Retinal pigment epithelial cell (primary cell): ENCODE measurements around the gene P2RX7.
"Not testable (repeated sequence)": the region's sequence is repeated elsewhere in the genome, so short reads cannot be mapped to it uniquely, and the experiment has no call there.

ENCODE experiments used
- DNase-seq: peaks from one replicate; pipeline ENCODE4 v3.0.0-alpha.2; 2010; ENCODE audit warnings: low read depth
- H3K4me3 ChIP-seq: 2 replicates; pipeline ENCODE4 v1.5.1; 2011; ENCODE audit warnings: mild to moderate bottlenecking, low read length, control low read depth, moderate library complexity
- TF ChIP-seq, protein P1 (sequence below): conservative IDR thresholded peaks from 2 replicates; pipeline ENCODE4 v1.5.1; 2011; ENCODE audit warnings: low read depth, low read length, control low read depth, inconsistent platforms

P2RX7 gene

DNA sequence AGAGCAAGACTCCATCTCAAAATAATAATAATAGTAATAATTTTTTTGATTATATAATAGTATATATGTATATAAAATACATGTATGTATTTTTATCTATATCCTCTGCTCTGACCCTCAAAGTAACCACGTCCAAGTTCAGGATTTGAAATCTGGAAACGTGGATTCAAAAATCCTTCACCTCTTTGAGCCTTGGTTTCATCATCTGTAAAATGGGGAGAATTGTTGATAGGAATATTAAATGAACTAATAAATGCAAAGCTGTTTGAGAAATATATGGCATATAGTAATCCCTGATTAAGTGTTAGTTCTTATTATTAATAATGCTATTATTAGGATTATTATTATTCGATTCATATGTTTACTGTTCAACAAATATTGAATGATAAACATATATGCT is 2.6 kb downstream of the P2RX7 start:
- TF ChIP-seq, protein P1, sequence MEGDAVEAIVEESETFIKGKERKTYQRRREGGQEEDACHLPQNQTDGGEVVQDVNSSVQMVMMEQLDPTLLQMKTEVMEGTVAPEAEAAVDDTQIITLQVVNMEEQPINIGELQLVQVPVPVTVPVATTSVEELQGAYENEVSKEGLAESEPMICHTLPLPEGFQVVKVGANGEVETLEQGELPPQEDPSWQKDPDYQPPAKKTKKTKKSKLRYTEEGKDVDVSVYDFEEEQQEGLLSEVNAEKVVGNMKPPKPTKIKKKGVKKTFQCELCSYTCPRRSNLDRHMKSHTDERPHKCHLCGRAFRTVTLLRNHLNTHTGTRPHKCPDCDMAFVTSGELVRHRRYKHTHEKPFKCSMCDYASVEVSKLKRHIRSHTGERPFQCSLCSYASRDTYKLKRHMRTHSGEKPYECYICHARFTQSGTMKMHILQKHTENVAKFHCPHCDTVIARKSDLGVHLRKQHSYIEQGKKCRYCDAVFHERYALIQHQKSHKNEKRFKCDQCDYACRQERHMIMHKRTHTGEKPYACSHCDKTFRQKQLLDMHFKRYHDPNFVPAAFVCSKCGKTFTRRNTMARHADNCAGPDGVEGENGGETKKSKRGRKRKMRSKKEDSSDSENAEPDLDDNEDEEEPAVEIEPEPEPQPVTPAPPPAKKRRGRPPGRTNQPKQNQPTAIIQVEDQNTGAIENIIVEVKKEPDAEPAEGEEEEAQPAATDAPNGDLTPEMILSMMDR = no peak
- H3K4me3 ChIP-seq = no peak overlapping the region
- no peak for DNase-seq

DNA sequence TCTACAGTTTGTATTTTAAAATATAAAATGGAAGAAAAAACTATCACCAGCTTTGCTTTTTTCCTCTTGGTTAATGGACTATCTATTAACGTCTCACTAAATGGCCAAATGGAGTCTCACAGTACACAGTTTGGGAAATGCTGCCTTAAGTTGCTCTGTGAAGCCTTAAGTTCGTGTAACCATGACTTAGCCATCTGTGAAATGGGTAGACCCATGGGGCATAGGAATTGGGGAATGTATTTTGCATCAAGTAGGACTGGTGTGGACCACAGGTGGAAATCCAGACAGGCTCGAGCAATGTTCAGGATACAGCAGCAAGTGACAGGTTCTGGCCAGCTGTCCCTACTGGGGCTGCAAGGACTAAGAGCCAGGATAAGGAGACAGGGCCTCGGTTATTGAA is 4.8 kb downstream of the P2RX7 start:
- DNase-seq = no peak
- no peak overlapping the region for H3K4me3 ChIP-seq
- TF ChIP-seq, protein P1 = no peak

DNA sequence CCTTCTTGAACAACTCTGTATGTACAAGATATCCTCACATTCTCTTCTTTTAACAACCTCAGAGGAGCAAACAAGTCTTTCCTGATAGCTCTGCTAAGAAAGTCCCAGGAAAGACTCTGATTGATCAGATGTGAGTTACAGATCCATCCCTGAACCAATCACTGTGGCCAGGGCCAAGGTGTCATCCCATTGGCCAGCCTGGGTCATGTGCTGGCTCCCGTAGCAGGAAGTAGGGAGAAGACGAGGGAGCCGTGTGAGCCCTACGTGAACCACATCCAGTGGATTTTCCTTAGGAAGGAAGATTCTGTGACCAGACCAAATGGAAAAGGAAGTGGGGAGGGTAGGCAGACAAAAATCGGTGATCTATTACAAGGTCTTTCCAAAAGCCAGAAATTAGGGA is 5.6 kb downstream of the P2RX7 start:
- TF ChIP-seq, protein P1 = no peak
- DNase-seq = no peak
- no peak overlapping the region for H3K4me3 ChIP-seq

DNA sequence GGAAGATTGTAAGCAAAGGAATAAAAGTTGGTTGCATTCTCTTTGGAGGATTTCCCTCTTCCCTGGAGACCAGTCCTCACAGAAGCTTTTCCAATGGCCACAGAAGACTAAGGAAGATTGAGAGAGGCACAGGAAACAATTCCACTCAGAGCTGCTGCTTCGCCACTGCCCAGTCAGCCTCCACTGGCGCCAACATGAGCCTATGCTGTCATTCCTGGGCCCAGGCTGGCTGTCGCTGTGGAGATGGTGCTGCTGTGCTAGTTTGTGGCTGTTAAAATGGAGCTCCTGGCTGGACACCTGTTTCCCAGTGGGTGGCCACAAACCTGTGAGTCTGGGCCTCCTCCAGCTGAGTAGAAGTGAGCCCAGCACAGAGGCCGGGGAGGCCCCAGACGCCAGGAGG is 6.6 kb downstream of the P2RX7 start:
- DNase-seq = no peak
- TF ChIP-seq, protein P1 = no peak
- H3K4me3 ChIP-seq = no peak overlapping the region

DNA sequence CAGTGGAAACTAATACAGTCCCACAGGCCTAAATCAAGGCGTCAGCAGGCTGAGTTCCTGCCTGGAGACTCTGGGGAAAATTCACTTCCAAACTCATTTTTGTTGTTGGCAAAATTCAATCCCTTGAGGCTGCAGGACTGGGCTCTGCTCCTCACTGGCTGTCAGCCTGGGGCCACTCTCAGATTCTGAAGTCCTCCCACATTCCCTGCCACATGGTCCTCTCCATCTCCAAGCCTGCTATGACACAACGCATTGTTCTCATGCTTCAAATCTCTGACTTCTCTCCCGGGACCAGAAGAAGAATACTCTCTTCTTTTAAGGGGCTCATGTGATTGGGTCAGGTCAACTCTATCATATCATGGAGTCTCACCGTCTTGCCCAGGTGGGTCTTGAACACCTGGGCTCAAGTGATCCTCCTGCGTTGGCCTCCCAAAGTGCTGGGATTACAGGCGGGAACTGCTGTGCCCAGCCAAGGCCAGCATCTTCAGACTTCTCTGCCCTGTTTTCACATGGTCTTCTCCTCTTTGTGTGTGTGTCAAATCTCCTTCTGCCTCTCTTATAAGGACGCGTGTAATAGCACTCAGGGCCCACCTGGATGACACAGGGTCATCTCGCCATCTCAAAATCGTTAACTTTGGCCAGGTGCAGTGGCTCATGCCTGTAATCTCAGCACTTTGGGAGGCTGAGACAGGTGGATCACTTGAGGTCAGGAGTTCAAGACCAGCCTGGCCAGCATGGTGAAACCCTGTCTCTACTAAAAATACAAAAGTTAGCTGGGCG is 9.7 kb downstream of the P2RX7 start:
- TF ChIP-seq, protein P1 = no peak
- no peak for DNase-seq
- no peak overlapping the region for H3K4me3 ChIP-seq

DNA sequence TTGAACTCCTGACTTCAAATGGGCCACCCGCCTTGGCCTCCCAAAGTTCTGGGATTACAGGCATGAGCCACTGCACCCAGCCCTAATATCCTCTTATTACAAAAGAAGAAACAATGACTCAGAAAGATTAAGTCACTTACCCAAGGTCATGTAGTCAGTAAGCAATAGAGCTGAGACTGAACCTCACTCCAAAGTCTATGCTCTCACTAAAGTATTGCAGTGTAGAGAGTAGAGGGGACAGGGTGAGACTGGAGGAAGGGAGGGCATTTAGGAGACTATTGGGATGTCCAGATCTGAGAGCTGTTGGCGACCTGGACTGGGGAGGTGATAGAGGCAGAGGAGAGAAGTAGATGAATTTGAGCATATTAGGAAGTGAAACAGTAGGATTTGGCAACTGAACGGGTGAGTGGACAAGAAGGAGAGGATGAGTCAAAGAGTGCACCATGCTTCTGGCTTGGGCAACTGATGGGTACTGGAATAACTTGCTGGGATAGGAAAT is 11.8 kb downstream of the P2RX7 start:
- H3K4me3 ChIP-seq = no peak overlapping the region
- DNase-seq = no peak
- TF ChIP-seq, protein P1 = no peak

DNA sequence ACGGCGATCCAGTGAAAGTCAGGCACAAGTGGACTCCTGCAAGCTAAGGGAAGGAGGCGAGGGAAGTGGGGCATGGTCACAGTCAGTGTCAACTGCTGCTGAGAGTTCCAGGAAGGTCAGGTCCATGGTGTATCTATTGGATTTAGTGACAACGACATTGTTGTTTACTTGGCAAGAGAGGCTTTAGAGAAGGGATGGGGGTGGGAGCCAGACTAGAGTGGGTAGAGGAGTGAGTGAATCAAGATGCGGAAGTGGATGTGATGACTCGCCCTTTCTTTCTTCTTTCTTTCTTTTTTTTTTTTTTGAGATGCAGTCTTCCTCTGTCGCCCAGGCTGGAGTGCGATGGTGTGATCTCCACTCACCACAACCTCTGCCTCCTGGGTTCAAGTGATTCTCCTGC is 12.5 kb downstream of the P2RX7 start:
- DNase-seq = no peak
- no peak overlapping the region for H3K4me3 ChIP-seq
- TF ChIP-seq, protein P1 = no peak

DNA sequence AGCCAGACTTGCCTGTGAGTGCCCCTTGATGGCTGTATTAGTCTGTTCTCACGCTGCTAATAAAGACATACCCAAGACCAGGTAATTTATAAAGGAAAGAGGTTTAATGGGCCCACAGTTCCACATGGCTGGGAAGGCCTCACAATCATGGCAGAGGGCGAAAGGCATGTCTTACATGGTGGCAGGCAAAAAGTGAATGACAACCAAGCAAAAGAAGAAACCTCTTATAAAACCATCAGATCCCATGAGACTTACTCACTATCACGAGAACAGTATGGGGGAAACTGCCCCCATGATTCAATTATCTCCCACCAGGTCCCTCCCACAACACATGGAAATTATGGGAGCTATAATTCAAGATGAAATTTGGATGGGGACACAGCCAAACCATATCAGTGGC is 16.6 kb downstream of the P2RX7 start:
- H3K4me3 ChIP-seq, DNase-seq: not testable (repeated sequence)
